Activated T-helper 2 cell treated with anti-CD3 and anti-CD28 coated beads, Interferon-gamma antibody, Interleukin-2, Interleukin-4, amounts not matched to agents 10 μg/mL and 5 μg/mL and 100 μg/mL, durations not matched to agents 14 hours and 24 hours and 36 hours (primary cell): Measurements from ENCODE around the gene KRT72. TPM values are rescaled to one million over a fixed set of nuclear protein-coding genes. Genes with fewer than 3 reads are reported as not detected.

Experiments used
- DNase-seq: peaks from one replicate; pipeline ENCODE4 v3.0.0; 2021; ENCODE audit warnings: low spot score
- H3K27ac Mint-ChIP-seq: one replicate; pipeline ENCODE4 v1.8.0; 2021; ENCODE audit warnings: mixed read lengths
- H3K27me3 Mint-ChIP-seq: one replicate; pipeline ENCODE4 v1.8.0; 2021; ENCODE audit warnings: low read depth, mixed read lengths
- H3K36me3 Mint-ChIP-seq: one replicate; pipeline ENCODE4 v1.8.0; 2021; ENCODE audit warnings: low read depth, mixed read lengths
- H3K4me1 Mint-ChIP-seq: one replicate; pipeline ENCODE4 v1.8.0; 2021; ENCODE audit warnings: low read depth, mixed read lengths
- H3K4me3 Mint-ChIP-seq: one replicate; pipeline ENCODE4 v1.8.0; 2021; ENCODE audit warnings: low read depth, mild to moderate bottlenecking, moderate library complexity, mixed read lengths
- H3K9me3 Mint-ChIP-seq: one replicate; pipeline ENCODE4 v1.8.0; 2021; ENCODE audit warnings: mixed read lengths
- intact Hi-C: fragments of 100-400 bp; cut with micrococcal nuclease; formaldehyde crosslinking; loops from one replicate; pipeline ENCODE4 v1.15.1; 2023
- total RNA-seq: library from RNA; stranded (reverse); gene quantifications from 2 replicates; pipeline ENCODE4 v1.2.3, GENCODE V29; 2022

The KRT72 gene
- not detected in 2 replicates for total RNA-seq

GRCh38 chr12:52600941-52601481, at the start of gene KRT72:
TSS of gene KRT72 (minus strand) at chr12:52601463. CDS start at chr12:52601452, 11 bp downstream.
- Mint-ChIP-seq H3K36me3 (no peaks in the 10 kb centered on the region), H3K4me1 (peaks cover 11% of the 10 kb centered on the region), H3K27me3 (peaks cover 29% of the 10 kb centered on the region), H3K27ac (no peak within 1 kb of the TSS), H3K4me3 (no peak within 1 kb of the TSS), H3K9me3 (no peaks in the 10 kb centered on the region)
- DNase-seq = no peak
- intact Hi-C loops = no loop called here

GRCh38 chr12:52650520-52651081, 49.3 kb upstream of the KRT72 start:
- intact Hi-C loops = no loop called here
- no peak overlapping the region for H3K27ac Mint-ChIP-seq
- H3K36me3 Mint-ChIP-seq = no peaks in the 10 kb centered on the region
- no peak for DNase-seq
- no peaks in the 10 kb centered on the region for H3K9me3 Mint-ChIP-seq
- peaks cover 12% of the 10 kb centered on the region for H3K27me3 Mint-ChIP-seq
- no peak overlapping the region for H3K4me3 Mint-ChIP-seq
- H3K4me1 Mint-ChIP-seq = peaks cover 23% of the 10 kb centered on the region

- DNase-seq = no peak
- Mint-ChIP-seq H3K4me1 (peaks cover 37% of the 10 kb centered on the region), H3K4me3 (no peak overlapping the region), H3K27ac (no peak overlapping the region), H3K36me3 (no peaks in the 10 kb centered on the region), H3K27me3 (peaks cover 9% of the 10 kb centered on the region), H3K9me3 (no peaks in the 10 kb centered on the region)
- intact Hi-C loops = no loop called here
Observed at GRCh38 chr12:52649066-52649465, 47.8 kb upstream of the KRT72 start.

- Mint-ChIP-seq H3K4me3 (no peak overlapping the region), H3K27ac (no peak overlapping the region), H3K4me1 (peaks cover 37% of the 10 kb centered on the region), H3K9me3 (no peaks in the 10 kb centered on the region), H3K36me3 (no peaks in the 10 kb centered on the region), H3K27me3 (peaks cover 6% of the 10 kb centered on the region)
- no peak for DNase-seq
- intact Hi-C loops = no loop called here
Observed at GRCh38 chr12:52648012-52648550, 46.8 kb upstream of the KRT72 start.

GRCh38 chr12:52647601-52648000, 46.3 kb upstream of the KRT72 start:
- intact Hi-C loops = no loop called here
- Mint-ChIP-seq H3K36me3 (no peaks in the 10 kb centered on the region), H3K27ac (no peak overlapping the region), H3K4me1 (peaks cover 35% of the 10 kb centered on the region), H3K4me3 (no peak overlapping the region), H3K9me3 (no peaks in the 10 kb centered on the region), H3K27me3 (peaks cover 6% of the 10 kb centered on the region)
- DNase-seq = peak; percentile 6

- no peak overlapping the region for H3K27ac Mint-ChIP-seq
- H3K4me3 Mint-ChIP-seq = no peak overlapping the region
Observed at GRCh38 chr12:52646613-52647012, 45.4 kb upstream of the KRT72 start.

GRCh38 chr12:52645982-52646381, 44.7 kb upstream of the KRT72 start:
- Mint-ChIP-seq H3K4me1 (peaks cover 42% of the 10 kb centered on the region), H3K36me3 (no peaks in the 10 kb centered on the region), H3K27me3 (peaks cover 12% of the 10 kb centered on the region), H3K27ac (peak overlapping the region; percentile 78), H3K9me3 (no peaks in the 10 kb centered on the region), H3K4me3 (peak overlapping the region; percentile 18)
- peak; percentile 6 for DNase-seq
- intact Hi-C loops = no loop called here

More at GRCh38 chr12:52646613-52647012, 45.4 kb upstream of the KRT72 start:
- Mint-ChIP-seq H3K9me3 (no peaks in the 10 kb centered on the region), H3K27me3 (peaks cover 10% of the 10 kb centered on the region), H3K36me3 (no peaks in the 10 kb centered on the region), H3K4me1 (peaks cover 40% of the 10 kb centered on the region)
- peak; percentile 4 for DNase-seq
- intact Hi-C loops = no loop called here

GRCh38 chr12:52645120-52645761, 44.0 kb upstream of the KRT72 start:
- peaks cover 15% of the 10 kb centered on the region for H3K27me3 Mint-ChIP-seq
- H3K27ac Mint-ChIP-seq = peak overlapping the region; percentile 78
- peak; percentile 64 for DNase-seq
- H3K36me3 Mint-ChIP-seq = no peaks in the 10 kb centered on the region
- no peak overlapping the region for H3K4me3 Mint-ChIP-seq
- H3K9me3 Mint-ChIP-seq = no peaks in the 10 kb centered on the region
- intact Hi-C loops = no loop called here
- H3K4me1 Mint-ChIP-seq = peaks cover 42% of the 10 kb centered on the region

- Mint-ChIP-seq H3K27me3 (peaks cover 17% of the 10 kb centered on the region), H3K4me1 (peaks cover 40% of the 10 kb centered on the region), H3K36me3 (no peaks in the 10 kb centered on the region), H3K4me3 (no peak overlapping the region), H3K27ac (no peak overlapping the region), H3K9me3 (no peaks in the 10 kb centered on the region)
- DNase-seq = no peak
- intact Hi-C loops = no loop called here
Observed at GRCh38 chr12:52644078-52644415, 42.8 kb upstream of the KRT72 start.

GRCh38 chr12:52643233-52644077, 42.2 kb upstream of the KRT72 start:
- H3K27me3 Mint-ChIP-seq = peaks cover 20% of the 10 kb centered on the region
- no peak overlapping the region for H3K4me3 Mint-ChIP-seq
- no peak overlapping the region for H3K27ac Mint-ChIP-seq
- no peaks in the 10 kb centered on the region for H3K36me3 Mint-ChIP-seq
- H3K9me3 Mint-ChIP-seq = no peaks in the 10 kb centered on the region
- intact Hi-C loops = no loop called here
- peaks cover 40% of the 10 kb centered on the region for H3K4me1 Mint-ChIP-seq
- peak; percentile 6 for DNase-seq

GRCh38 chr12:52641468-52641867, 40.2 kb upstream of the KRT72 start:
- Mint-ChIP-seq H3K36me3 (no peaks in the 10 kb centered on the region), H3K27ac (no peak overlapping the region), H3K4me3 (no peak overlapping the region), H3K9me3 (no peaks in the 10 kb centered on the region), H3K4me1 (peaks cover 29% of the 10 kb centered on the region), H3K27me3 (peaks cover 23% of the 10 kb centered on the region)
- intact Hi-C loops = no loop called here
- no peak for DNase-seq

- no peak for DNase-seq
- Mint-ChIP-seq H3K27me3 (peaks cover 20% of the 10 kb centered on the region), H3K4me1 (peaks cover 19% of the 10 kb centered on the region), H3K9me3 (no peaks in the 10 kb centered on the region), H3K36me3 (no peaks in the 10 kb centered on the region), H3K27ac (no peak overlapping the region), H3K4me3 (no peak overlapping the region)
- intact Hi-C loops = no loop called here
Observed at GRCh38 chr12:52637299-52637698, 36.0 kb upstream of the KRT72 start.
